Bronchial epithelial cell (primary cell): ENCODE data around the gene CFAP221. TPM values are rescaled to one million over a fixed set of nuclear protein-coding genes. Genes with fewer than 3 reads are reported as not detected.

Experiments
- DNase-seq: peaks from one replicate; pipeline ENCODE4 v3.0.0-alpha.2; 2010; ENCODE audit warnings: low read depth
- FAIRE-seq: peaks from 2 replicates; lab custom pipeline; 2011; peaks lifted over from hg19 to GRCh38; lab: Jason Lieb, UNC
- H3K27me3 ChIP-seq: 2 replicates; pipeline ENCODE4 v1.5.1; 2011; ENCODE audit warnings: low read length; ENCODE audit not compliant: control insufficient read depth, insufficient read depth
- H3K36me3 ChIP-seq: 2 replicates; pipeline ENCODE4 v1.5.1; 2011; ENCODE audit warnings: low read length; ENCODE audit not compliant: control insufficient read depth, insufficient read depth
- H3K4me3 ChIP-seq: 2 replicates; pipeline ENCODE4 v1.5.1; 2011; ENCODE audit warnings: mild to moderate bottlenecking, low read depth, low read length, control low read depth
- total RNA-seq: library from RNA; depleted of rRNA; stranded (reverse); fragments of >200 nt; gene quantifications from 2 replicates; pipeline ENCODE4 v1.2.1, GENCODE V29; 2014
- TF ChIP-seq, protein P1 (sequence below): IDR thresholded peaks from 2 replicates; pipeline ENCODE4 v1.5.1; 2011; ENCODE audit warnings: mild to moderate bottlenecking, moderate library complexity, low read length, control low read depth, inconsistent platforms; ENCODE audit not compliant: insufficient read depth, severe bottlenecking

Gene CFAP221
- total RNA-seq, 1 donor from 2014 or later = 0.26 TPM

- FAIRE-seq = peak; percentile 32
- Histone ChIP-seq H3K27me3 (peaks cover 19% of the 10 kb centered on the region), H3K36me3 (no peaks in the 10 kb centered on the region), H3K4me3 (no peak overlapping the region)
- TF ChIP-seq, protein P1, sequence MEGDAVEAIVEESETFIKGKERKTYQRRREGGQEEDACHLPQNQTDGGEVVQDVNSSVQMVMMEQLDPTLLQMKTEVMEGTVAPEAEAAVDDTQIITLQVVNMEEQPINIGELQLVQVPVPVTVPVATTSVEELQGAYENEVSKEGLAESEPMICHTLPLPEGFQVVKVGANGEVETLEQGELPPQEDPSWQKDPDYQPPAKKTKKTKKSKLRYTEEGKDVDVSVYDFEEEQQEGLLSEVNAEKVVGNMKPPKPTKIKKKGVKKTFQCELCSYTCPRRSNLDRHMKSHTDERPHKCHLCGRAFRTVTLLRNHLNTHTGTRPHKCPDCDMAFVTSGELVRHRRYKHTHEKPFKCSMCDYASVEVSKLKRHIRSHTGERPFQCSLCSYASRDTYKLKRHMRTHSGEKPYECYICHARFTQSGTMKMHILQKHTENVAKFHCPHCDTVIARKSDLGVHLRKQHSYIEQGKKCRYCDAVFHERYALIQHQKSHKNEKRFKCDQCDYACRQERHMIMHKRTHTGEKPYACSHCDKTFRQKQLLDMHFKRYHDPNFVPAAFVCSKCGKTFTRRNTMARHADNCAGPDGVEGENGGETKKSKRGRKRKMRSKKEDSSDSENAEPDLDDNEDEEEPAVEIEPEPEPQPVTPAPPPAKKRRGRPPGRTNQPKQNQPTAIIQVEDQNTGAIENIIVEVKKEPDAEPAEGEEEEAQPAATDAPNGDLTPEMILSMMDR = no peak
- peak; percentile 8 for DNase-seq
Observed at GRCh38 chr2:119520696-119521432, 23.4 kb upstream of the CFAP221 start.

DNA sequence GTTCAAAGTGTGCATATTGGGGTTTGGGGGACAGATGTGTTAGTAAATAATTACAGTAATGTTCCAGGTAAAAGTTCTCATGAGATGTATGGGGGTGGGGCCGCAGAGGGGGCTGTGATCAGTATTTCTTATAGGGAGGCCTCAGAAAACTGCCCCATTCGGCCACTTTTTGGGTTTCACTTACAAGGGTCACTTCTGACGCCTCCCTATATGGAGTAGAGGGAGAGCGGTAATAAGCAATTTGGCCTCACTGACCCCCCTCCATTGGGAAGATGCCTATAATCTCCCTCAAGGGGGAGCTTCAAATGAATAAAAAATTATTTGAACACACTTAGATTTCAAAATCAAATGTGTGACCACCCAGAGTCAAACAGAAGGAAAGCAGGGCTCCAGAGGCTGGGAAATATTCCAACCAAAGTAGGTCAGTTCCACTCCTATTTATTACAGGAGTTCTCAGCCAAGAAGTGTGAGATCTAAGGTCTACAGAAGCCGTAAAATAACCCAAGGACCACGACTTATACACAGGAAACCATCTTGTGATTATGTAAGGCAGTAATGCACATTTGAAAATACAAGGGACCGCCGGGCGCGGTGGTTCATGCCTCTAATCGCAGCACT, 22.7 kb upstream of the CFAP221 start:
- peaks cover 19% of the 10 kb centered on the region for H3K27me3 ChIP-seq
- no peaks in the 10 kb centered on the region for H3K36me3 ChIP-seq
- no peak for FAIRE-seq
- DNase-seq = no peak
- TF ChIP-seq, protein P1 = no peak
- no peak overlapping the region for H3K4me3 ChIP-seq

GRCh38 chr2:119522671-119523070, 21.6 kb upstream of the CFAP221 start:
- no peak for DNase-seq
- FAIRE-seq = no peak
- Histone ChIP-seq H3K36me3 (no peaks in the 10 kb centered on the region), H3K4me3 (no peak overlapping the region), H3K27me3 (peaks cover 19% of the 10 kb centered on the region)
- TF ChIP-seq, protein P1 = no peak

- Histone ChIP-seq H3K27me3 (peaks cover 19% of the 10 kb centered on the region), H3K4me3 (no peak overlapping the region), H3K36me3 (no peaks in the 10 kb centered on the region)
- no peak for DNase-seq
- no peak for FAIRE-seq
- TF ChIP-seq, protein P1 = no peak
Observed at GRCh38 chr2:119523383-119523951, 20.8 kb upstream of the CFAP221 start.

GRCh38 chr2:119523952-119524694, 20.1 kb upstream of the CFAP221 start, which contains the start of gene SCTR:
Gene SCTR (minus strand): TSS chr2:119524483. CDS start chr2:119524226, 257 bp downstream.
- no peak within 1 kb of the TSS for H3K4me3 ChIP-seq
- FAIRE-seq (no peak), DNase-seq (no peak)
- no peaks in the 10 kb centered on the region for H3K36me3 ChIP-seq
- TF ChIP-seq, protein P1 = no peak
- H3K27me3 ChIP-seq = peaks cover 19% of the 10 kb centered on the region
